ENCODE results near the gene BCL2L14. TPM values are rescaled to one million over a fixed set of nuclear protein-coding genes. Genes with fewer than 3 reads are reported as not detected.

The BCL2L14 gene
- total RNA-seq, 1 experiment from 2014 or later, result not detected

GRCh38 chr12:12047682-12048081 is 23.1 kb upstream of the BCL2L14 start:
- Histone ChIP-seq H3K9me3 (ENCODE audit: low read depth, low read length, poor library complexity, severe bottlenecking) (no peaks in the 10 kb centered on the region), H3K4me1 (ENCODE audit: insufficient read depth, low read length, poor library complexity, severe bottlenecking) (no peaks in the 10 kb centered on the region), H3K36me3 (ENCODE audit: insufficient read depth, low read length, poor library complexity, severe bottlenecking) (no peaks in the 10 kb centered on the region), H3K27ac (ENCODE audit: low read depth, low read length, poor library complexity, severe bottlenecking) (no peak overlapping the region), H3K27me3 (replicated peaks; ENCODE audit: insufficient read depth, low read depth, low read length, poor library complexity) (no peaks in the 10 kb centered on the region), H3K4me3 (ENCODE audit: low read depth, low read length, poor library complexity, severe bottlenecking) (no peak overlapping the region)
- intact Hi-C loops (cut with micrococcal nuclease; ENCODE audit: unreplicated experiment), result no loop called here
- CTCF ChIA-PET, result no interaction called here
- BruUV-seq (replicated peaks), result no TSS peak
- no peak for TF ChIP-seq EZH2 (IDR thresholded peaks at IDR 0.05; ENCODE audit: borderline replicate concordance, low read depth, low read length, poor library complexity, severe bottlenecking)
- no peak for TF ChIP-seq CTCF (conservative IDR thresholded peaks at IDR 0.05; ENCODE audit: low read depth, low read length)
- DNase-seq (ENCODE audit: low spot score), result no peak
- POLR2A ChIA-PET (ENCODE audit: low non-redundant PET), result no interaction called here

- no peaks in the 10 kb centered on the region for H3K4me1 ChIP-seq (ENCODE audit: insufficient read depth, low read length, poor library complexity, severe bottlenecking)
- BruUV-seq (replicated peaks), result no TSS peak
- no peak for DNase-seq (ENCODE audit: low spot score)
- ChIA-PET POLR2A (ENCODE audit: low non-redundant PET) (no interaction called here), CTCF (no interaction called here)
- no peaks in the 10 kb centered on the region for H3K36me3 ChIP-seq (ENCODE audit: insufficient read depth, low read length, poor library complexity, severe bottlenecking)
- intact Hi-C loops (cut with micrococcal nuclease; ENCODE audit: unreplicated experiment), result no loop called here
- no peak for TF ChIP-seq CTCF (conservative IDR thresholded peaks at IDR 0.05; ENCODE audit: low read depth, low read length)
- TF ChIP-seq EZH2 (IDR thresholded peaks at IDR 0.05; ENCODE audit: borderline replicate concordance, low read depth, low read length, poor library complexity, severe bottlenecking), result no peak
- H3K27me3 ChIP-seq (replicated peaks; ENCODE audit: insufficient read depth, low read depth, low read length, poor library complexity), result no peaks in the 10 kb centered on the region
- H3K9me3 ChIP-seq (ENCODE audit: low read depth, low read length, poor library complexity, severe bottlenecking), result no peaks in the 10 kb centered on the region
- no peak overlapping the region for H3K27ac ChIP-seq (ENCODE audit: low read depth, low read length, poor library complexity, severe bottlenecking)
- H3K4me3 ChIP-seq (ENCODE audit: low read depth, low read length, poor library complexity, severe bottlenecking), result no peak overlapping the region
These were observed 22.5 kb upstream of the BCL2L14 start for GRCh38 chr12:12048266-12048665.

- no peak overlapping the region for H3K27ac ChIP-seq (ENCODE audit: low read depth, low read length, poor library complexity, severe bottlenecking)
- H3K27me3 ChIP-seq (replicated peaks; ENCODE audit: insufficient read depth, low read depth, low read length, poor library complexity), result no peaks in the 10 kb centered on the region
- ChIA-PET POLR2A (ENCODE audit: low non-redundant PET) (no interaction called here), CTCF (no interaction called here)
- H3K4me3 ChIP-seq (ENCODE audit: low read depth, low read length, poor library complexity, severe bottlenecking), result no peak overlapping the region
- DNase-seq (ENCODE audit: low spot score), result no peak
- BruUV-seq (replicated peaks), result no TSS peak
- H3K36me3 ChIP-seq (ENCODE audit: insufficient read depth, low read length, poor library complexity, severe bottlenecking), result no peaks in the 10 kb centered on the region
- intact Hi-C loops (cut with micrococcal nuclease; ENCODE audit: unreplicated experiment), result no loop called here
- H3K9me3 ChIP-seq (ENCODE audit: low read depth, low read length, poor library complexity, severe bottlenecking), result no peaks in the 10 kb centered on the region
- H3K4me1 ChIP-seq (ENCODE audit: insufficient read depth, low read length, poor library complexity, severe bottlenecking), result no peaks in the 10 kb centered on the region
- TF ChIP-seq EZH2 (IDR thresholded peaks at IDR 0.05; ENCODE audit: borderline replicate concordance, low read depth, low read length, poor library complexity, severe bottlenecking), result no peak
- no peak for TF ChIP-seq CTCF (conservative IDR thresholded peaks at IDR 0.05; ENCODE audit: low read depth, low read length)
These were observed 22.0 kb upstream of the BCL2L14 start for GRCh38 chr12:12048714-12049113.

Measured in A673 (cell line).